Ectodermal cell (in vitro differentiated cells): ENCODE data around the gene CHSY1. TPM values are rescaled to one million over a fixed set of nuclear protein-coding genes. Genes with fewer than 3 reads are reported as not detected.
"Not testable (repeated sequence)": the region's sequence is repeated elsewhere in the genome, so short reads cannot be mapped to it uniquely, and the experiment has no call there.

Experiments used
- H3K27ac ChIP-seq: 2 replicates; pipeline ENCODE4 v1.7.0; 2013; ENCODE audit warnings: mild to moderate bottlenecking, low read depth, low read length; ENCODE audit not compliant: insufficient read depth, poor library complexity, severe bottlenecking
- H3K27me3 ChIP-seq: 2 replicates; pipeline ENCODE4 v1.7.0; 2013; ENCODE audit warnings: mild to moderate bottlenecking, low read length; ENCODE audit not compliant: insufficient read depth, control insufficient read depth, poor library complexity, severe bottlenecking
- H3K36me3 ChIP-seq: one replicate; pipeline ENCODE4 v1.7.0; 2013; ENCODE audit warnings: low read length; ENCODE audit not compliant: control insufficient read depth, insufficient read depth
- H3K4me1 ChIP-seq: one replicate; pipeline ENCODE4 v1.7.0; 2013; ENCODE audit warnings: low read length; ENCODE audit not compliant: control insufficient read depth, insufficient read depth
- H3K4me3 ChIP-seq: 2 replicates; pipeline ENCODE4 v1.7.0; 2013; ENCODE audit warnings: low read depth, low read length, control low read depth; ENCODE audit not compliant: insufficient read depth
- H3K9me3 ChIP-seq: 2 replicates; pipeline ENCODE4 v1.7.0; 2013; ENCODE audit warnings: mild to moderate bottlenecking, low read length, moderate library complexity; ENCODE audit not compliant: control insufficient read depth
- WGBS, 2 experiments: methylation state at CpG; one replicate each; pipeline ENCODE4 v1.1.7; 2013; ENCODE audit warnings: missing lambda C conversion rate in 2 of 2; 5-methylcytosine and 5-hydroxymethylcytosine counted together
- polyA plus RNA-seq, 4 experiments: library from polyadenylated mRNA; stranded (reverse); fragments of 50-300 nt; gene quantifications; one replicate each; pipeline ENCODE4 v1.2.3, GENCODE V29; 2013

CHSY1 gene
- polyA plus RNA-seq (2013, experiment 1 of 4): 33.5 TPM
- polyA plus RNA-seq (2013, experiment 2 of 4): 36.6 TPM
- 23.3 TPM for polyA plus RNA-seq (2013, experiment 3 of 4)
- 26.0 TPM for polyA plus RNA-seq (2013, experiment 4 of 4)

- Histone ChIP-seq H3K4me3 (peak within 1 kb of the TSS; percentile 64), H3K27ac (no peak within 1 kb of the TSS), H3K36me3 (no peaks in the 10 kb centered on the region), H3K9me3 (no peaks in the 10 kb centered on the region), H3K4me1 (peaks cover 26% of the 10 kb centered on the region), H3K27me3 (peaks cover 11% of the 10 kb centered on the region)
- WGBS, 2 experiments: 2 to 3% methylated on average over 107 of the region's 108 CpGs
Observed at GRCh38 chr15:101251830-101252820, at the start of gene CHSY1. CHSY1 (minus strand) TSS chr15:101252048; CDS start chr15:101251456, 592 bp downstream.

- 89 to 91% methylated on average over 3 to 8 of the region's 9 CpGs for WGBS, 2 experiments
- H3K4me1 ChIP-seq: no peaks in the 10 kb centered on the region
- no peaks in the 10 kb centered on the region for H3K36me3 ChIP-seq
- no peak overlapping the region for H3K27ac ChIP-seq
- H3K4me3 ChIP-seq: no peak overlapping the region
- H3K27me3 ChIP-seq: peaks cover 4% of the 10 kb centered on the region
- H3K9me3 ChIP-seq: no peaks in the 10 kb centered on the region
Observed at GRCh38 chr15:101296418-101297405, 44.9 kb upstream of the CHSY1 start.

- Histone ChIP-seq H3K27me3 (peaks cover 4% of the 10 kb centered on the region), H3K9me3 (no peaks in the 10 kb centered on the region), H3K4me1 (no peaks in the 10 kb centered on the region), H3K27ac (no peak overlapping the region), H3K4me3 (peak overlapping the region; percentile 98), H3K36me3 (no peaks in the 10 kb centered on the region)
- WGBS, 2 experiments: 26 to 27% methylated on average over 20 of the region's 20 CpGs
Observed at GRCh38 chr15:101295607-101296161, 43.8 kb upstream of the CHSY1 start.

GRCh38 chr15:101294731-101295606 lies 43.1 kb upstream of the CHSY1 start, which contains the start of gene SNRPA1:
SNRPA1 (minus strand) TSS chr15:101295248; CDS start chr15:101295178, 70 bp downstream.
- H3K9me3 ChIP-seq: no peaks in the 10 kb centered on the region
- no peaks in the 10 kb centered on the region for H3K4me1 ChIP-seq
- 0% methylated on average over 87 of the region's 87 CpGs for WGBS, 2 experiments
- H3K4me3 ChIP-seq: peak within 1 kb of the TSS; percentile 98
- H3K36me3 ChIP-seq: no peaks in the 10 kb centered on the region
- peaks cover 4% of the 10 kb centered on the region for H3K27me3 ChIP-seq
- peak within 1 kb of the TSS; percentile 66 for H3K27ac ChIP-seq

GRCh38 chr15:101293122-101293521 lies 41.3 kb upstream of the CHSY1 start:
- H3K27ac ChIP-seq: no peak overlapping the region
- no peaks in the 10 kb centered on the region for H3K36me3 ChIP-seq
- 90 to 94% methylated on average over 8 to 9 of the region's 10 CpGs for WGBS, 2 experiments
- no peak overlapping the region for H3K4me3 ChIP-seq
- no peaks in the 10 kb centered on the region for H3K9me3 ChIP-seq
- H3K4me1 ChIP-seq: no peaks in the 10 kb centered on the region
- peaks cover 4% of the 10 kb centered on the region for H3K27me3 ChIP-seq

- Histone ChIP-seq H3K4me3 (no peak overlapping the region), H3K9me3 (no peaks in the 10 kb centered on the region), H3K27me3 (no peaks in the 10 kb centered on the region), H3K36me3 (peaks cover 25% of the 10 kb centered on the region), H3K27ac (no peak overlapping the region), H3K4me1 (no peaks in the 10 kb centered on the region)
- WGBS, 2 experiments: 92 to 93% methylated on average over 7 to 8 of the region's 8 CpGs
Observed at GRCh38 chr15:101288905-101289513, 37.2 kb upstream of the CHSY1 start.

GRCh38 chr15:101287342-101287741 lies 35.5 kb upstream of the CHSY1 start:
- H3K36me3 ChIP-seq: peaks cover 32% of the 10 kb centered on the region
- H3K27me3 ChIP-seq, H3K4me1 ChIP-seq, H3K4me3 ChIP-seq, H3K9me3 ChIP-seq, H3K27ac ChIP-seq: not testable (repeated sequence)
- WGBS, 2 experiments: 93 to 98% methylated on average over 4 of the region's 6 CpGs

GRCh38 chr15:101286471-101287114 lies 34.7 kb upstream of the CHSY1 start:
- H3K27me3 ChIP-seq: no peaks in the 10 kb centered on the region
- no peak overlapping the region for H3K4me3 ChIP-seq
- 97 to 98% methylated on average over 8 to 9 of the region's 9 CpGs for WGBS, 2 experiments
- no peaks in the 10 kb centered on the region for H3K9me3 ChIP-seq
- H3K27ac ChIP-seq: no peak overlapping the region
- no peaks in the 10 kb centered on the region for H3K4me1 ChIP-seq
- peaks cover 35% of the 10 kb centered on the region for H3K36me3 ChIP-seq
